GM19043 (cell line): Measurements from ENCODE around the gene SKOR1.

ENCODE experiments used
- ATAC-seq: cut with Tn5 transposase; IDR thresholded peaks from one replicate; pipeline ENCODE4 v1.9.1; 2021; ENCODE audit warnings: low read depth; ENCODE audit not compliant: unreplicated experiment

Gene SKOR1

DNA sequence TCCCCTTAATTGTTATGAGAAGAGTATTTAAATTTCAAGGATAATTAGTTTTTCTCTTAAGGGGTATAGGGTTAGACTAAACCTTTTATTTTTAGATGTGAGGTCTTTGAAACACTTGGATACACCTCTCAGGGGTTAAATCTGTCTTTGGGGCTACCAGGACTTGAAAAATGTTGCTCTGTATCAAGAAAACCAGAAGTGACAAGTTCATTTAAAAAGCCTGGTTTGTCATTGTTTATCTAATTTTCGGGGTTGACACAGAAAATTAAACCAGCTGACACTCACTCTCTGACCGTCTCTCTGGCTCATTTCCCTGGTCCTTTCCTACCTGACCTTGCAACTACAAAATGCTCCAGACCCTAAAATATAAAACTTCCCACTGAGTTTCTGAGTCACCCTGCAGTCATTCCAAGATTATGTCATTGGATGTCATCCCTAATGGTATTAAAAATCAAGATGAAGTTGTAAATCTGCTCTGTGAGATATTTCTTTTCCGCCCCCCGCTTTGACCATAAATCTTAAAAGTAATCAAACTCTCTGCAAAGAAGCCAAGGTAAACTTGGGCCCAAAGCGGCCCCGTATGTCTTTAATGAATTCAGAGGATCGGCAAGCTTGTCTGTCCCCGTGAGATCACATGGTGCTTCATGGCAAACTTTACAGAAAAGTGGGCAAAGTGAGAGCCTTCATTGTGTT lies 32.9 kb upstream of the SKOR1 start:
- no peak for ATAC-seq

DNA sequence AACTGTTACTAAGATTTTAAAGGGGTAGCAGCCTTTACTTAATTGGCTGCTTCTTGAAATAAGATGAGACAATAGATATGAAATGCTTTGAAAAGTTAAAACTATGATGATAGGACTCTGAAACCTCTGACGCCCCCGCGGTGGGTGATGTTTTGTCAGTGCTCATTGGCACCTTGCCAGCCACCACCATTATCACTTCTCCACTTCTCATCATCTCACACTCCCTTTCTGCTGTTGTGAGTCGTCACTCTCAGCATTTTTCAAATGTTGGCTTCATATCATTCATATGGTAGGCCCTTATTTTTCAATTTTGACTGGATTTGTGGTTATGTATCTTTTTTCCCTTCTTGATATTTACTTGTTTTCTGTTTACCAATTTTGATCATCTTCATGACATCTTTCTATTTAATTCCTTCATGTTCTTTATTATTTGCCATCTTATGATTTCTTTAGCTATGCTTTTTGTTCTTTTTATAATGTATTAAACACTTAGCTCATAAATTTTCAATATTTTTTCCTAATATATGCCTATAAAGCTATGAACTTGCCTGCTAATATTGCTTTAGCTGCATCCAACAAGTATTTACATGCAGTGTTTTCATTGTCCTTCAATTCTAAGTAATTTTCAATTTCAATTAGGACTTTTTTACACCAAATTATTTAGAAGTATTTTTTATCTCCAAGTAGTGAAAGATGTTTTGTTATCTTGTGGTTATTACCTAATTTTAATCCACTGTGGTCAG lies 30.3 kb upstream of the SKOR1 start:
- no peak for ATAC-seq

DNA sequence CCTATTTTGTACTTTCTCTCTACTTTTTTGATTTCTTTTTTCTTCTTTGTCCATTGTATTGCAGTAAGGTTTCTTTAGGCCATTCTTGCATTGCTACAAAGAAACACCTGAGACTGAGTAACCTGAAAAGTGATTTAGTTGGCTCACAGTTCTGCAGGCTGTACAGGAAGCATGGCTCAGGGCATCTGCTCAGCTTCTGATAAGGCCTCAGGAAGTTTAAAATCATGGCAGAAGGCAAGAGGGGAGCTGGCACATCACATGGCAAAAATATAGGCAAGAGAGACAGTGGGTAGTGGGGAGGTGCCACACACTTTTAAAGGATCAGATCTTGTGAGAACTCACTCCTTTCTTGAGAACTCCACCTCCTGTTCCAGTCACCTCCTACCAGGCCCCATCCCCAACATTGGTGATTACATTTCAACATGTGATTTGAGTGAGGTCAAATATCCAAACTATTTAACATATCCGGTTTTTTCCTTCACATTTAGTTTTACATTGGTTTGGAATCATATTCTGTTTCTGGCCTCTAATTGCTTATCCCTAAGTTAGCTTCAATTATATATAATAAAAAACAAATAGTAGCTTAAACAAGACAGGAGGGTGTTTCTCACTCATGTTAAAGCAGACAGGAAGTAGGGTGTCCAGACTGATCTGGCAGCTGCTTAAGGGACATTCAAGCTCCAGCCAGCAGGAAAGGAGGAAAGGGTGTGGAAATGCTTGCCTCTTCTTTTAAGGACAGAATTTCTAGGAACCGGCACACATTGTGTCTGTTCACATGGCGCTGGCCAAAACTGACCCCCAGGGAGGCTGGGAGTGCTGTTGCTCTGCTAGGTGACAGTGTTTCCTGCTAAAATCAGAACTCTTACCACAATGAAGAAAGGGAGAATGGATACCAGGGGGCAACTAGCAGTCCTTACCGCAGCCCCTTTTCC lies 28.8 kb upstream of the SKOR1 start:
- no peak for ATAC-seq

GRCh38 chr15:67799801-67800205 lies 25.5 kb upstream of the SKOR1 start:
- ATAC-seq = no peak

- ATAC-seq = no peak
Observed at GRCh38 chr15:67801142-67801541, 24.2 kb upstream of the SKOR1 start.

DNA sequence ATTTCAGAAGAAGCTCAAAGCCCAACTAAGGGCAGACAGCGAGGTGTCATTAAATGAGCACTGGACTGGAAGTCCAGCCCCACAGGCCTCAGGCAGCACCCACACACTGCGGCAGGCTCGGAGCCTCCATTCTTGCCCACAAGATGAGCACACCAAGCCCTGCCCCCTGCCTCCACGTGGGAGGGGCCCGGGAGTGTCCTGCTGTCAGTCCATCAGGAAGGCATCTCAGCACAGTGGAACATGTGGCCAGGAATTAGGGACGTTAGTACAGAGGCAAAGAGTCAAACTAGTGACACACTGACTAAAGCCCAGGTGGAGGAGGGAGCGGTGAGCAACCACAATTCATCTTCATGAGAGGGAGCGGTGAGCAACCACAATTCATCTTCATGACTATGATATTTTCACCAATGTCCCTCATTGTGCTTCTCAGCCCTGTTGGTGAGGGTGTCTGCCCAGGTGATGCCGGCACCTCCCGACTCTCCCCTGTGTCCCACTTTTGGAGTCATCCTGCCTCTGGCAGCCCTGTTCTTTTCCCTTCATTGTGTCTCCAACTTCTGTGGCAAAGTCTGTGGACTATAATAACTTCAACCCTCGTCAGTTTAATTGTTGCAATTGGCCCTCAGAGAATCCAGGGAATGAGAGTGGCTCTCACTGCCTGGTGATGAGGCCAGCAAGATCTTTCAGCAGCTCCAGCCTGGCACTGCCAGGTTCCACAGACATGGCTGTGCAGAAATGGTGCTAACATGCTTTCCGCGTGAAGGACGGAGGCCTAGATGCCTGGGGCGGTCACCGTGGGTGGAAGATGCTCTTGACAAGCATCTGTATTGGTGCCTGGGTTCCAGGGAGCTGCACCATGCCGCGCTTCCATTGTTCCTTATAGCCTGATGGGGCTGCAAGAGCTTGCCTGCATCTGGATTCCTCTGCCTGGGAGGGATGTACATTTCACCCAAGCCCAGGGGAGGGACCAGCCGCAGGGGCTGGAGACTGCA lies 23.1 kb upstream of the SKOR1 start:
- ATAC-seq = no peak

DNA sequence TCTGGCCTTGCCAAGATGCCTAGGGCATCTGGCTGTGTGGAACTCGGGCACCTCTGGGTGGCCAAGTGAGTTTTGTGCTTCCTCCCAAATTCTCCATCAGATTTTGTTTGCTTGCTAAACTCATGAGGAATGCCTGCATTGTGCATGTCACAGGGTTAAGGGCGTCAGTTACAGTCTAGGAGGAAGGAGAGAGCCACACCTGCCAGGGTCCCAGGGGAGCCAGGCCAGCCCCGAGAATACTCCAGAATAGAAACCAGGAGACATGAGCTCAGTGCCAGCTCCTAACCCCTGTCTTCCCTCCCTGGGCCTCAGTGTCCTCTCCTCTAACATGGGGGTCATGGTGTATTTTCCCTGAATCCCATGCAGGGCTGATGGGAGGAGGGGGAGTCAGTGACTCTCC lies 22.0 kb upstream of the SKOR1 start:
- no peak for ATAC-seq

GRCh38 chr15:67803996-67804843 lies 21.1 kb upstream of the SKOR1 start:
- ATAC-seq = no peak

DNA sequence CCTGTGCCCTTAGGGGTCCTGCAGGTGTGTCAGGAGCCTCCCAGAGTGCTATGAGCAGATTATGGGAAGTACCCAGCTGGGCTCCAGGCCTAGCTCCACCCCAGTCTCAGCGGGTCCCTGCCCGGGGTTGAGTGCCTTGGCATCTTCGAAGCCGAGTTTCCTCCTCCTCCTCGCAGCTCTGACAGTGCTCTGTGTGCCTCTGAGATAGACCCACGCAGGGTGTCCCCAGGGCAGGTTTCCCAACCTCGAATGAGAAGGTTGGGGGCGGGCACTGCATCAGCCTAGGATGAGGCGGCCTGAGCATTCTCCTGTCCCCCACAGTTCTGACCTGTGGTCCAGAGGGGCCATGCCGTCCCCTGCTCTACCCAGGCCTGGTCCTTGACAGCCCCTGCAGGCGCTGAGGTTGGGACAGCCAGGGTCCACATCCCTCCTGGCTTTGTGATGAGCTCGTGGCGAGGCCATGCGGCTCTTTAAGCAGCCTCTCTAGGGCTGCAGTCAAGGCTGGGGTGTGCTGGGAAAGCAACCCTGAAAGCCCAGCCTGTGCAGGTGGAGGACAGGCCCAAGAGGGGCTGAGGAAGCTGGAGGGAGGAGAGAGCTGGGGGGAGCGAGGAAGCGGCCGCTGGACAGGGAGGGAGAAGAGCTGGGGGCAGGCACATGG lies 20.2 kb upstream of the SKOR1 start:
- ATAC-seq = no peak

- ATAC-seq = no peak
Observed at GRCh38 chr15:67805666-67806516, 19.4 kb upstream of the SKOR1 start.

GRCh38 chr15:67806536-67806935 lies 18.8 kb upstream of the SKOR1 start:
- ATAC-seq = no peak

GRCh38 chr15:67807141-67807540 lies 18.2 kb upstream of the SKOR1 start:
- no peak for ATAC-seq

GRCh38 chr15:67807836-67808235 lies 17.5 kb upstream of the SKOR1 start:
- ATAC-seq = no peak

GRCh38 chr15:67808821-67809220 lies 16.5 kb upstream of the SKOR1 start:
- ATAC-seq = no peak

- no peak for ATAC-seq
Observed at GRCh38 chr15:67809441-67809840, 15.9 kb upstream of the SKOR1 start.

GRCh38 chr15:67809866-67810265 lies 15.4 kb upstream of the SKOR1 start:
- no peak for ATAC-seq

GRCh38 chr15:67812241-67812644 lies 13.1 kb upstream of the SKOR1 start:
- ATAC-seq = no peak
